Activated T-cell treated with anti-CD3 and anti-CD28 coated beads for 24 hours (primary cell): ENCODE data around the gene SLC47A1.
"Not testable (repeated sequence)": the region's sequence is repeated elsewhere in the genome, so short reads cannot be mapped to it uniquely, and the experiment has no call there.

Experiments
- DNase-seq: peaks from one replicate; pipeline ENCODE4 v3.0.0-alpha.2; 2020; ENCODE audit warnings: low read depth

Gene SLC47A1, protein sequence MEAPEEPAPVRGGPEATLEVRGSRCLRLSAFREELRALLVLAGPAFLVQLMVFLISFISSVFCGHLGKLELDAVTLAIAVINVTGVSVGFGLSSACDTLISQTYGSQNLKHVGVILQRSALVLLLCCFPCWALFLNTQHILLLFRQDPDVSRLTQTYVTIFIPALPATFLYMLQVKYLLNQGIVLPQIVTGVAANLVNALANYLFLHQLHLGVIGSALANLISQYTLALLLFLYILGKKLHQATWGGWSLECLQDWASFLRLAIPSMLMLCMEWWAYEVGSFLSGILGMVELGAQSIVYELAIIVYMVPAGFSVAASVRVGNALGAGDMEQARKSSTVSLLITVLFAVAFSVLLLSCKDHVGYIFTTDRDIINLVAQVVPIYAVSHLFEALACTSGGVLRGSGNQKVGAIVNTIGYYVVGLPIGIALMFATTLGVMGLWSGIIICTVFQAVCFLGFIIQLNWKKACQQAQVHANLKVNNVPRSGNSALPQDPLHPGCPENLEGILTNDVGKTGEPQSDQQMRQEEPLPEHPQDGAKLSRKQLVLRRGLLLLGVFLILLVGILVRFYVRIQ

DNA sequence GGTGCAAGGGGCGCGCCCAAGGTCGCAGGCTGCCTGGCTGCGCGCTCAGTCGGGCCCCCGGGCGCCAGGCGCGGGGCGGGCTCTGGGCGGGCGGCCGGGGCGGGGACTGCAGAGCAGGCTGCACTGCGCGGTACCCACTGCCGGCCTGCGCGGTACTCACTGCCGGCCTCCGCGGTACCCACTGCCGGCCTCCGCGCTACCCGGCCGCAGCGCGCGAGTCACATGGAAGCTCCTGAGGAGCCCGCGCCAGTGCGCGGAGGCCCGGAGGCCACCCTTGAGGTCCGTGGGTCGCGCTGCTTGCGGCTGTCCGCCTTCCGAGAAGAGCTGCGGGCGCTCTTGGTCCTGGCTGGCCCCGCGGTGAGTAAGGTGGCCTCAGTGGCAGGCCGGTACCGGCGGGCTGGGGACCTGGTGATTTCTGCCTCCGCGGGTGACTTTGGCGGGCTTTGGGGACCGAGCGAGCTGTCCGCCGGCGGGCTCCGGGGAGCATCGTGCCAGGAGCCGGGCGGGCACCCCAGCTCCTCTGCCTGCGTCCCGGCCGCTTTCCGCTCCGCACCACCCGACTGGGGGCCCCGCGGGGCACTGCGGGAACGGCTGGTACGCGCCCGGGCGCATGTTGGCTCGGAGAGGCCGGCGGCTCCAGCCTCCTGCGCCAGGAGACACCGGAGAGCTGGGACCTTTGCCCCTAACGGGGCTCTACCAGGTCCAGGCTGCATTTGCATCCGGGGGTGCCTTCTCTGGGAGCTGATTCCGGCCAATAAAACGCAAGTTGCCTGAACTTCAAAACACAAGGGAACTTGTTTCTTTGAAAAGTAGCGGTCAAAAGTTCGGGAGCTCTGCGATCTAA is at the start of gene SLC47A1:
Gene SLC47A1 (plus strand): TSS at position 137 of the 844 bp plus-strand sequence. CDS start 86 bp downstream, at position 223.
- DNase-seq: peak; percentile 16

DNA sequence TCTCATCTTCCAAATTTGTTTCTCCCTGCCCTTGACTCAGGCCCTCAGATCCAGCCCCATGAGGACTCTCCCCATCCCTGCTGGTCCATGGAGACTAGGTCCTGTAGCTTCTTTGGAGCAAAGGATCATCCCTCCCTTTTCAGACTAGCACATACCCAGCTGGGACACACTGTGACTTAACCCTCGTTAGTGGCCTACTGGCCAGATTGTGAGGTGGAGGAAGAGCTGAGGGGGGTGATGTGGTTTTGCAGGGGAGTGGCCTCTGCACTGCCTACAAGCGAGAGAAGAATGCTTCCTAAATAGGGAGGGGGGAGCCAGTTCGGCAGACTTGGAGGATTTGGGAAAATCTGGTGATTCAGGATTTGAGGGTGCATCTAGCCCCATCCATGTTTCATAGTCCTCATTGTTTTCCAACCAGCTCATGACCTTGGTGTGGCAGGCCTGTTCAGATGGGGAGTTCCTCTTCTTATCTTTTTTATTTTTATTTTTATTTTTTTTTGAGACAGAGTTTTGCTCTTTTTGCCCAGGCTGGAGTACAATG is 47.8 kb upstream of the SLC47A1 start:
- no peak for DNase-seq

DNA sequence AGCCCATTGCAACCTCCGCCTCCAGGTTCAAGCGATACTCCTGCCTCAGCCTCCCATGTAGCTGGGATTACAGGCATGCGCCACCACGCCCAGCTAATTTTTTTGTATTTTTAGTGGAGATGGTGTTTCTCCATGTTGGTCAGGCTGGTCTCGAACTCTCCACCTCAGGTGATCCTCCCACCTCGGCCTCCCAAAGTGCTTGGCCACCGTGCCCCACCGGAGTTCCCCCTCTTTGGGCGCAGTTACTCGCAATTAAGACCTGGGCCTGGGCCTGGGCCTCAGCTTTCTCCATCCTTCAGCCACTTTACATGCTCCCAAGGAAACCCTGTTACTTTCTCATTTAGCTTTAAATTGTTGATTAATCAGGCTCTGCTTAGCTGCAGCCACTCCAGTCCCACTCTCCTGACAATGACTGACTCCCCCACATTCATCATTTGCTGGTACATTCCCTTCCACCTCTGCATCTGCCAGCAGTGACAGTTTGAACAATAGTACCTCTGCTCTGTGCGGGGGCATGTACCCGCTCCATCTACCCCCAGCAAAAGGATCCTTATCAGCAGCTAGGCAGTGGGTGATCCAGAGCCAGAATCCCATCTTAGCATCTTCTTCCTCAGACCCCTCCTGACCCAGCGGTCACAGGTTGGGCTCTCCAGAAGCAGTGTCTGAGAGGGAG is 47.2 kb upstream of the SLC47A1 start:
- DNase-seq: no peak

DNA sequence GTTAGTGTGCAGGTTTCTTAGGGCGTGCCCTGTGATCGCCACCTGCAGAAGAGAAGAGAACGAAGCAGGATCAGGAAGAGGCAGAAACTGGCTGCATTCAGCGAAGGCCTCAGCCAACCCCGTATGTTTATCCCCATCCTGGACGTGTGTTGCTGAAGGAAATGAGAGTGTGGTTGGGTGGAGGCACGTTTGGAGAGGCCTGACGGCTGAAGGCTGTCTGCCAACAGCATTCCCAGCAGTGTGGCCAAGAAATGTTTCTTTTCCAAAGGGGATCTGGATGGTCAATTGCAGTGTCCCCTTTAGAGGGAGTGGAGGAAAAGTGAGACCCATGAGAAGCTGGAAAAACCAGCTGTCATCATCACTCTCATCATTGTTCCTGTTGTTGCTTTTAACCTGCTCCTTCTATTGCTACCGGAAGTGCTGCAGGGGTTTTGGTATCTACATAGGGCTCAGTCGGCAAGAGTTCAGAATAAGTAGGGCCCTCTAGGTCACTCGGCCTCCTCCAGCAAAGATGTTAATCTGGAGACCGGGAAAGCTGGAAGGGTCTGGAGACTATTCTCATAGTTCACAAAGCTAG is 46.5 kb upstream of the SLC47A1 start:
- no peak for DNase-seq

DNA sequence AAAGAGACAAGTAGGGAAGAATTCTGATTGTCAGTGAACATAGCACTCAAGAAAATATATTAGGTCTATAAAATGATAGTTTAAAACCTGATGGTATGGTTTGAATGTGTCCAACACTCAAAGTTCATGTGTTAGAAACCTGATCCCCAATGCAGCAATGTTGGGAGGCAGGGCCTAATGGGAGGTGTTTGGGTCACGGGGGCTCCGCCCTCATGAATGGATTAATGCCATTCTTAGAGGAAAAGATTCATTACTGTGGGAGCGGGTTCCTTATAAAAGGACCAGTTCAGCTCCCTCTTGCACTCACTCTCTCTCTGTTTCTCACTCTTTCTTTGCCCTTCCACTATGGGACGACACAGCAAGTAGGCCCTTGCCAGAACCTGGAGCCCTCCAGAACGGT is 41.5 kb upstream of the SLC47A1 start:
- DNase-seq: no peak

DNA sequence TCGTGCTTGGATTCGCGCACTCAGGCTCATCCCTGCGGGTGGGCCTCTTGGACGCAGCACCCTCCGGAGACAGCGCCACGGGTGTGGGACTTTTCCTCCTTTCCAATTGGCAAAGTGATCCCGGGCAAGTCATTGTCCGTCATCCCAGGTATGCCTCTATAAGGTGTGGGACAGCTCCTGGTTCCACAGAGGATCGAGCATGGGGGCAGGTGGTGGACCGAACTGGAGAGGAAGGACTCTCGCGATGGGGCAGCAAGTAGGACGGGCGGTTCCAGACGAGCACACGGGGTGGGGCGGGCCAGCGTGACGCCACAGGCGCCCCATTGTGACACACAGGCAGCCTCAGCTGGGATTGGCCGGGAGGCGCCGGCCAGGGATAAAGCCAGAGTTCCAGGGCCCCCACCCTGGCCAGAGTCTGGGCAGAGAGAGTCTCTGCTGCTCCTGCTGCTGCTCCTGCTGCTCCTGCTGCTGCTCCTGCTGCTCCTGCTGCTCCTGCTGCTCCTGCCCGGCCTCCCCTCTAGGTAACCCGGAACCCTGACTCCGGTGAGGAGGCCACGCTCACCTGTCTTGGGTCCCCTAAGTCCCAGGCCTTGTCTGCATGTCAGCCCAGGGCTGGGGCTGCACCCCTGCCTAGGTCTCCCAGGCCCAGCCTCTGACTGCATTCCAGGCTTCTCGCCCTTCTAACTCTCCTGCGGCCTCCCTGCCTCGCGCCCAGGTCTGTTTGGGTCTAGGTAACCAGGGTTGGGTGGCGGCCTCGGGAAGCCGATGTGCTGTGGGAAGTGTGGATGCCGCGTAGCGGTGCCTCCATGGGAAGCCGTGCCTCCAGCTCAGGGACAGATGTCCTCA is 38.5 kb upstream of the SLC47A1 start:
- no peak for DNase-seq

DNA sequence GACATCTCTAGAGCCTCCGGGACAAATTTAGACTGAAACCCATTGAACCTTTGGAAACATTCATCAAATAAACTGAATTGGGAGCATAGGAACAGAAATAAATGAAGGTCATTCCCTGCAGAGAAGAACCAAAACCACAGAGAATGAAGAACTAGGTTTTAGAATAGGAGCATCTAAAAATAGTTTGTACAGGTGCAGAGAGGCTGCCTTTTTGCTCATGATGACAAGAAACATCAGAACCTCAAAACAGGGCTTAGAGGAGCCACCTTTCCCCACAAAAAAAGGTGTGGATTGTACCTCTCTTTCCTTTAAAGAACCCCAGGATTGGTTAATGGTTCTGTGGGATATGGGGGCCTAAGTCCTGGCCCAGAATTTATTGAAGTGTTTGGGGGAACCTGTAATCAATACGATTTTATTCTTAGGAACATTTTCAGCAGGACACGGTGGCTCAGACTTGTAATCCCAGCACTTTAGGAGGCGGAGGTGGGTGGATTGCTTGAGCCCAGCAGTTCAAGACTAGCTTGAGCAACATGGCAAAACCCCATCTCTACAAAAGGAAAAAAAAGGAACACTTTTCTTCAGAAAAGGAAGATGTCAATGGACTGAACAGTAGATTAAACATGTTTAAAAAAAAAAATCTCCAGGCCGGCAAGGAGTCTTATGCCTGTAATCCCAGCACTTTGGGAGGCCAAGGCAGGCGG is 37.7 kb upstream of the SLC47A1 start:
- no peak for DNase-seq

DNA sequence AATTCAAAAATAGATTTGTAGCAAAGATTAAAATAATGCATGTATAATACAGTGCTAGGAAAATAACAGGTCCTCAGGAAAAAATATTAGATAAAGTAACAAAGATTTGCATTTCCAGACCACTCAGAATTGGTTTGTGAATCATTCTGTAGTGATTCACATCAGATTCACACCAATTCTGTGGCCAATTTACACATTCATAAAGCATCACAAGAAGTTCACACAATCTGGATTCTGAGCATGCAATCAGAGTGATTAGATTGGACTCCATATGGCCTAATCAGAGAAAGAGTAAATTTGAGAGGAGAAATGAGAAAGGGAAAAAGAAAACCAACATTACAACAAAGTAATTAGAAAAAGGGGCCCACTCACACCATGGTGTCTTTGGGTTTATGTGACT is 36.0 kb upstream of the SLC47A1 start:
- no peak for DNase-seq

DNA sequence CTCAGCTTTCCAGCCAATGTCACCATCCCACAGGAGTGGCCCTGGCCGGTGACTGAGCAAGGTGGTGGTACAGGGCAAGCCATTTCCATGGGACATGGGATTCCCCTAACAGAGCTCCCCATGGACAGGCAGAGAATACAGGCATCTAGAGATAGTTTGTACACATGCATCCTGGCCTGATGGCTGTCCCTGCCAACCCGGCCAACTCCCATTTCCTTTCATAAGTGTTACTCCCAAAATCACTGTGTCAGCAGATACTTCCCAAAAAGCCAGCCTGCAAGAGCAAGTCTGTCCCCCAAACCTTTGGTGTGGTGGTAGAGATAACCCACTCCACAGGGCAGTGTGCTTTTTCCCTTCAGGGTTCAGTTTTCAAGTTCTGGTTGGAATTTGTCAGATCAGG is 32.4 kb upstream of the SLC47A1 start:
- no peak for DNase-seq

DNA sequence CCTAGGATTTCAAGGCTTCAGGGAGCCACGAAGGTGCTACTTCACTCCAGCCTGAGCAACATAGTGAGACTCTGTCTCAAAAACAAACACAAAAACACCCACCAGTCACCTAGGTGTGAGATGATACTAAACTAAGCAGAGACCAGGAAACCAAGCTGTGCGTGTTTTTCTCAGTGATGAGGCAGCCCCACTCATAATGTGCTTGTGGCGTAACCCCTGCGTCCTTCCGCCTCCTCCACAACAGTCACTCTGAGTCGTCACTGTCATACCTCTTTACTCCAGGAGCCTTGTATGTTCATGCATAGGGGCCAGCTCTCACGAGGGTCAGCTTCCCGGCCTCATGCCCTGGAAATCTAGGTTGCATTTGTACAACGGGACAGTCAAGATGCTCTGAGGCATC is 31.1 kb upstream of the SLC47A1 start:
- DNase-seq: peak; percentile 17

DNA sequence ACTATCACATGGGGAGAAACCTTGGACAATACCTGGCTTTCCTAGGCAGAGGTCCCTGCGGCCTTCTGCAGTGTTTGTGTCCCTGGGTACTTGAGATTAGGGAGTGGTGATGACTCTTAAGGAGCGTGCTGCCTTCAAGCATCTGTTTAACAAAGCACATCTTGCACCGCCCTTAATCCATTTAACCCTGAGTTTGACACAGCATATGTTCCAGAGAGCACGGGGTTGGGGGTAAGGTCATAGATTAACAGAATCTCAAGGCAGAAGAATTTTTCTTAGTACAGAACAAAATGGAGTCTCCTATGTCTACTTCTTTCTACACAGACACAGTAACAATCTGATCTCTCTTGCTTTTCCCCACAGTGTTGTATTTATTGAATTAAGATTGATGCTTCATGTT is 28.1 kb upstream of the SLC47A1 start:
- not testable (repeated sequence) for DNase-seq

DNA sequence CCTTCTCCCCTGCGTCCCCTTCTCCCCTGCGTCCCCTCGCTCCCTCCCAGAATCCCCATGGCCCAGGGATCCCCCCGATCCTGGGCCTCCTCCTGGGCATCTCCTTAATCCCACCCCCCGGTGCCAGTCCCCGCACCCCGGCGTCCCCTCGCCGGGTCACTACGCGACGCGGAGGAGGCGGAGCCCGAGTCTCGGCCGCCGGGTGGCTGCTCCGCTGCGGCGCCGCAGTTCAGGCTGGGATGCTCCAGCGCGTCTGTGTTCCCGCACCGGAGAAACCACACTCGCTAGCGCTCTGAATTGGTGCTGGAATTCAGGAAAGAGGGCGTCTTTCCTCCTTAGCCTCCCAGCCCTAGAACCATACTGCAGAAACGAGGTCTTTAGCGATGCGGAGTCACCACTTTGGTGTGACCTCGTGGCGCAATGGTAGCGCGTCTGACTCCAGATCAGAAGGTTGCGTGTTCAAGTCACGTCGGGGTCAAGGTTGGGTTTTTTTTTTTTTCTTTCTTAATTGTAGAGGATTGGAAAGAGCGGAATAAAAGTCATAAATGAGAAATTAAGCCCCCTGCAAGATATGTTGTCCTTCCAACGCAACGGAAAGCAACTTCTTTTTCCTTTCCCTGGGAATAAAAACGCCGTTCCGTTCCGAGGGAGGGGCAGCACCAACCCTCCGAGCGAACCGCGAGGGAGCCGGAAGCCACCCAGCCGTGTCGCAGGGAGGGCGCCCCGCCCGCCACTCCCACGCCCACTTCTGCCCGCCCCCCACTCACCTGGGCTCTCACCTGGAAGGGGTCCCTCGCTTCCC is 25.7 kb upstream of the SLC47A1 start:
- peak; percentile 84 for DNase-seq

DNA sequence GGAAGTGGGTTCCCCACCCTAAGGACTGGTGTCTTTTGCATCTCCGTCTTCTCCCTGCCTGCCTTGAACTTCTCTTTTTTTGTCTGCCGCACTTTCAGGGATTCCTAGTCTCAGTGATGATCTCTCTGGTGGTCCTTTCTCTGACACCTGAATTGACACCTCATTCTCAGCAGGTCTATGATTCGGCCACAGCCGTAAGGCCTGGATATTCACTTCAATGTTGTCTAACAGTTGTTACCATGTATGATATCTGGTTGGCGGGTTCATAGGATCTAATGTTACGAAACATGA is 25.1 kb upstream of the SLC47A1 start:
- no peak for DNase-seq

DNA sequence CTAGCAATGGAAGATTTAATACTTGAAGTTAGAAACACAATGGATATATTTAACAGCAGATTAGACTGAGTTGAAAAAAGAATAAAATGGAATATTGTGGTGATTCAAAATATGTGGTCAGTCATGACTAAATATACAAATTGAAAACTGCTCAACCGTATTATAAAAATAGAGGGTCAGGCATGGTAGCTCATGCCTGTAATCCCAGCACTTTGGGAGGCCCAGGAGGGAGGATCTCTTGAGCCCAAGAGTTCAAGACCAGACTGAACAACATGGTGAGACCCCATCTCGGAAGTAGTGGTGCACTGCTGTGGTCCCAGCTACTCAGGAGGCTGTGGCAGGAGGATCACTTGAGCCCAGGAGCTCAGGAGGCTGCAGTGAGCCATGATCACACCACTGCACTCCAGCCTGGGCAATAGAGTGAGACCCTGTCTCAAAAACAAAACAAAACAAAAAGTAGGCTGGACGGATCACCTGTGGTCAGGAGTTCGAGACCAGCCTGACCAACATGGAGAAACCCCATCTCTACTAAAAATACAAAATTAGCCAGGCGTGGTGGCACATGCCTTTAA is 24.3 kb upstream of the SLC47A1 start:
- not testable (repeated sequence) for DNase-seq

DNA sequence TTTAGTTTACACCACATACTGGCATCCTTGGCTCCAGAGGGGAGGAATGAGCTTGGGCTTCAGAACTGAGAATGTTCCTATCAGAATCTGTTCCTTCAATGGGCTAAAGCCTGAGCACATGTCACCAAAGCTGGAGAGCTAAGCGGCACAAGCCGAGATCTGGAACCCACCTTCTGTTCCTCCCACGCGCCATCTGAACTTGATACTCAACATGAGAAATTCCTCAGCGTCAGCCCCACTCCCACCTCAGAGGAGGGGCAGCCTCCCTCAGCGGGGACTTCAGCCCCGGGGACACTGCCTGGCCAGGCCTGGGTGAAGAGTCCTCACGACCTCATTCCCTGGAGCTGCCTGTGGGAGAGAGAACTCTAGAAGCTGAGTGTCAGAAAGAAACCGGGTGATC is 22.8 kb upstream of the SLC47A1 start:
- no peak for DNase-seq

DNA sequence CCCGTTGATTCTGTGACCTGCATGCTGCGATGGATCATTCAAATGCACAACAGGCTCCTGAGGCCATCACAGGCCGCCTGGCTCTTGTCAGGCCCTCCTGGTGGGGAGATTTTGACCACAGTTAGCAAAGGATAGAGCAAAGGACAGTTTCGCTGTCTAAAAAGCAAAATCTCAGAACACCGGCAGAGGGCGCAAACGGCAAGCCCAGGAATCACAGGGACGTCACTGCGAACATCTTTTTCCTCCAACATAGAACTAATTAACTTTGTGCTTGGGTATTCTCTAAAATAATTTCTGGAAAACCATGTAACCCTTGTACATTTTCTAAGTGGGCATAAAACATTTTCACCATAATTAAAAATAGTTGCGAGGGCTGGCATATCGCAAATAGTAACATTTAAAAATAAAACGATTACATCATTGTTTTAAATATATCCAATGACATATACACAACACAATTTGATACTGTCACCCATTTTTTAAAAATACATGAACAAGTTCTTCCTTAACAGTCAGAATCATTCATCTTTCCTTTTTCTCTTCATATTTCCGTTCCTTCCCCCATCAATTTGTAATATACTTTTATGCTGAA is 19.7 kb upstream of the SLC47A1 start:
- DNase-seq: peak; percentile 50

DNA sequence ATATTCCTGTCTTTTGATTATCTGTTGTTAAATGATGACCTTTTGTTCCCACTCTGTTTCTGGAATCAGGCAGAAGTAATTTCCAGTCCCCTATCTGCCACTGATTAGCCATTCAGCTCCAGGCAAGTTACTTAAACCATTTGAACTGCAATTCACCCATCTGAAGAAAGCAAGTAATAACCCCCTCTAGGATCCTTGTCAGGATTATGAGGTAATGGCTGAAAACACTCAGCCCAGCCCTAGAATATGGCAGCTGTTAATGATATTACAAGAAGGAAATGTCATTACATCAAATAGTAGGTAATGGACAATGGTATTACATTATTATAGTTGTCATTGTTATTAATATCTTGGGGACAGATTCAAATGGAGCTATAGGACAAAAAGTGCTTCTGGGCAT is 16.0 kb upstream of the SLC47A1 start:
- no peak for DNase-seq

DNA sequence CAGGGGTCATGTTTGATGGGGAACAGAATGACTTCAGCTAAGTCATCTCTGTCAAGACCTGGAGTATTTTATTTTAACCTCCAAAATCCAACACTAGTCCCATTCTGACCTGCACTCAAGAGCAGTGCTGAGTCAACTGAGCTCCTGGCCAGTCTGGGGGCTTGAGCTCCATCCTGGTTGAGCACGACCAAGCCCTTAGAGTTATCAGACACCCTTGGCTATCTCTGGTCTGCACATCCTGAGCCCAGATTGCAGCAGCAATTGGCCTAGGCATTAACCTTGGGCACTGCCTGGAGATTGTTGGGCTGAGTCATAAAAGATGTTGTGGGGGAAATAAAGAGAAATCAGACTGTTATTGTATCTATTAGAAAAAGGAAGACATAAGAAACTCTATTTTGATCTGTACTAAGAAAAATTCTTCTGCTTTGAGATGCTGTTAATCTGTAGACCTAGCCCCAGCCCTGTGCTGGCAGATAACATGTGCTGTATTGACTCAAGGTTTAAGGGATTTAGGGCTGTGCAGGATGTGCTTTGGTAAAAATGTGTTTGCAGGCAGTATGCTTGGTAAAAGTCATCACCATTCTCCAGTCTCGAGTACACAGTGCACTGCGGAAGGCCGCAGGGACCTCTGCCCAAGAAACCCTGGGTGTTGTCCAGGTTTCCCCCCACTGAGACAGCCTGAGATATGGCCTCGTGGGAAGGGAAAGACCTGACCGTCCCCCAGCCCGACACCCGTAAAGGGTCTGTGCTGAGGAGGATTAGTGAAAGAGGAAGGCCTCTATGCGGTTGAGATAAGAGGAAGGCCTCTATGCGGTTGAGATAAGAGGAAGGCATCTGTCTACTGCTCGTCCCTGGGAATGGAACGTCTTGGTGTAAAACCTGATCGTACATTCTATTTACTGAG is 14.0 kb upstream of the SLC47A1 start:
- not testable (repeated sequence) for DNase-seq
